HG02571 (cell line): ENCODE measurements around the gene AGAP6.
"Not testable (repeated sequence)": the region's sequence is repeated elsewhere in the genome, so short reads cannot be mapped to it uniquely, and the experiment has no call there.

ENCODE experiments used
- ATAC-seq: cut with Tn5 transposase; IDR thresholded peaks from one replicate; pipeline ENCODE4 v1.9.1; 2021; ENCODE audit warnings: mild to moderate bottlenecking, moderate library complexity; ENCODE audit not compliant: unreplicated experiment

The AGAP6 gene

GRCh38 chr10:50024716-50025383 lies 36.6 kb downstream of the AGAP6 start:
- not testable (repeated sequence) for ATAC-seq

DNA sequence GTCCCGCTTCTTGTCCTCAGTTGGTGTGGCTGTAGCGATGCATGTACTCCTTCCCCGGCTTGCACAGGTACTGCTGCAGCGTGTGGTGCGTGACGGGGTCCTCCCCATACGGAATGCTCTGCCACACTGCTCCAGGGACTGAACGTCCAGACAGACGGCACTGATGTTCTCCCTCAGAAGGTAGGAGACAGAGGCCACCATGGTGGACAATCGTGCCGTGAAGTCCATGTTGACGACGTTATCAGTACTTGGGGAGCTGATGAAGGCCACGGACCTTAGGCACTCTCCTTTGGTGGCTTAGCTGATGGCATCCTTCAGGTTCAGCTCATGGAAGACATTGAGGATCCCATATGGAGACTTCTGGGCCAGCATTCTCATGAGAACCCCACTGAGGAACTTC lies 37.4 kb downstream of the AGAP6 start:
- ATAC-seq = no peak

DNA sequence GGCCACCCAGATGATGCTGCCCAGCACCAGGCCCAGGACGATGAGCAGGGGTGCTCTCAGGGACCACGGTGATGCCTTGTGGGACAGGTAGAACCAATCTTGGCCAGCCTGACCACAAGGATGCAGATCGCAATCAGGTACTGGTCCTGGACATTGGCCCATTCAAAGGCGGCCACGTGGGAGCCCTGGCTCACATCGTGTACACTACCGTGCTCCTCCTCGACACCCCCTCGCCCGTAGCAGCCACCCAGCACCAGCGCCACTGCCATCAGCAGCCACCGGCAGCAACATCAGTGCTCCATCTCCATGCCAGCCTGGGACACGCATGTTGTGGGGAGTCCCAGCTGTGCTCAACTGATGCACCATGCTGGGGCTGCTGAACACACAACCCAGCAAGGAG lies 39.0 kb downstream of the AGAP6 start:
- no peak for ATAC-seq

GRCh38 chr10:50033481-50033880 lies 45.3 kb downstream of the AGAP6 start:
- no peak for ATAC-seq

DNA sequence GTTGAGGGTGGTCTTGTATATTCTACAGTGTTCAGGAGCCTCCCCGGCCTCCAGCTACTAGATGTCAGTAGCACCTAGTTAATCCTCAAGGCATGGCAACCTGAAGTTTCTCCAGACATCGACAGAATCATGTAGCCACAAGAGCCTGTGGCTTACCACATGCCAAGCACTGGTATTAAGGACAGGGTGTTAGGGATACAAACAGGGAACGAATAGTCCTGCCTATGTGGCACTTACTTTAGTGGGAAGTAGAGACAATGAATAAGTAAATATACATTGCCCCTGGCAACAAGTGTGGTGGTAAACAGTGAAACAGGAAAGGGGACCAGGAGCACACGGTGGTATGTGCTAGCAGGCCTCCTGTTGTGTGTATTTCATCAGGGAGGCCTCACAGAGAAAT lies 47.1 kb downstream of the AGAP6 start:
- not testable (repeated sequence) for ATAC-seq

GRCh38 chr10:50044941-50045664 lies 56.9 kb downstream of the AGAP6 start:
- no peak for ATAC-seq

DNA sequence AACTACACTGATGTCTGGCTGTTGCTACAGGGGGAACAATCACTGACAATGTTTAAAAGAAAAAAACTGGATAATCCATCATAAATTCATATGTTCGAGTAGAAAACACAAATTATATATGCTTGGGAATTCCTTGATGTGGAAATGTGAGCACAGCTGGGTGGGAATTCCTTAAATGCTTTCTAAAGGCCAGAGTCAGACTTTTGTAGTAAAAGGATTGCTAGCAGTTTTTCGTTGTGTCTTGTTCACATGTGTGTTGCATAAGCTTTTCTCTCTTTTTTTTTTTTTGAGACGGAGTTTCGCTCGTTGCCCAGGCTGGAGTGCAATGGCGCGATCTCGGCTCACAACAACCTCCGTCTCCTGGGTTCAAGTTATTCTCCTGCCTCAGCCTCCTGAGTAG lies 58.3 kb downstream of the AGAP6 start:
- ATAC-seq = not testable (repeated sequence)

DNA sequence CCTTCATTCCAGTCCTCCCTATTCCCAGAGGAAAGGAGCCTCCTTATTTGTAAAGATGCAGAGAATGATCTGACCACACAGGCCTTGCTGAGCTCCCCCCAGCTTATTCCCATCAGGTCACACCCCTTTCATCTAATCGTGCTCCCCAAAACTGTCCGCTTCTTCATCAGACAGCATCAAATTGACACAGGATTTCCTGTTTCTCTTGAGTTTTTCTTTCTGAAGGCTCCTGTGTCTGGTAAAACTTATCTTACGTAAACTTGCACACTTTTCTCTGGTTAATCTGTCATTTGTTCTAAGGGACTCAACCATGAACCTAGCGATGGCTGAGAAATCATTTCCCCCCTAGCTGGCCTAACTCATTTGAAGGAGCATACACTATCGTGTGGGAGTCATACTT lies 59.4 kb downstream of the AGAP6 start:
- not testable (repeated sequence) for ATAC-seq

DNA sequence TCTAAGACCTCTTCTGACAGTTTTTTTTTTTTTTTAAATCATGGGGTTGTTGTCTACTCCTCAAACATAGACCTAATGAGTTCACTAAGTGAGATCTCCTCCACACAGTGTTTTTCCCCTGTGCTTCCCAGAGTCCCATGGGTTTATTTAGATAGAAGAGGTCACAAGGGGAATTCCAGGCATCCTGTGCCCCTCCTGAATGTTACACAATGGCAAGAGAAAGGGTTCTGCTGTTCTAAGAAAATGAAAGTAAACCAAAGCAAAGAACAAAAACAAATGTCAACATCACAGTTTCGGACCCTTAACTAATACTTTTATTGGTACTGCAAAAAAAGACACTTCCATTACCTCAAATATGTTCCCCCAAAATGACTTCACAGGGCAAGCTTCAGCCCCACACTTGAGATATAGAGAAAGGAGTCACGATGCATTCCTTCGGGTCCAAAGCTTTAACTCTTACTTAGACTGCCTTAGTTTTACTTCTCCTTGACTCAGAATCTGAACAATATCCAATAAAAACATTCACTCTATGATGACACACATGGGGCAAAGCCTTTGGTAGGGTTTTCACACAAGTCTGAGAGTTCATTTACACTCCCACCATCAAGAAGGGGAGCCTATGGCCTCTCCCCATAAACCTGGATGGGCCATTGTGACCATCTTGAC lies 63.9 kb downstream of the AGAP6 start:
- ATAC-seq = not testable (repeated sequence)

- ATAC-seq = not testable (repeated sequence)
Observed at GRCh38 chr10:50052778-50053376, 64.7 kb downstream of the AGAP6 start.

DNA sequence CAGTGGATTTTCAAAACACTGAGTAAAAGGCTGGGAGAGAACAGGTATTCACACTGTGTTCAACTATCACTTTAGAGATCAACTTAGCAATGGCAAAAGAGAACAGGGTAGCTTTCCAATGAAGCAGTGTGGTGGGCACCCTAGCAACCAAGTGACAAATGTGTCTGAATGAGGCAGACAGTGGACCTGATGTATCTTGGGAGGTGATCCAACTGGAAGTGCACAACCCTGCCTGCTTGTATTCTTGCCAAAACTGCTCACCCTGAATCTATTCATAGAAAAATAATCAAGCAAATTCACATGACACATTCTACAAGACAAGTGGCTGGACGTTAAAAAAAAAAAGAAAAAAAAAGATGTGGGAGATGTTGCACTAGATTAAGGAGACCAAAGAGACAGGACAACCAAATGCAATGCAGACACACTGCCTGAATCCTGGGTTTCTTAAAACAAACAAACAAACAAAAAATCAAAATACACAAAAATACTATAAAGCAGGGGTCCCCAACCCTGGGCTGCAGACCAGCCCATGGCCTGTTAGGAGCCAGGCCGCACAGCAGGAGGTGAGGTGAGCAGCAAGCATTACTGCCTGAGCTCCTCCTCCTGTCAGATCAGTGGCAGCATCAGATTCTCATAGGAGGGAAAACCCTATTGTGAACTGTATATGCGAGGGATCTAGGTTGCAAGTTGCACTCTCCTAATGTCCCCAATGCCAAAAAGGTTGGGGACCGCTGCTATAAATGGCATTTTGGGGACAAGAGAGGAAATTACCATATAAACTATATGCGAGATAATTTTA lies 67.5 kb downstream of the AGAP6 start:
- ATAC-seq = not testable (repeated sequence)

GRCh38 chr10:50056654-50057053 lies 68.4 kb downstream of the AGAP6 start:
- not testable (repeated sequence) for ATAC-seq

DNA sequence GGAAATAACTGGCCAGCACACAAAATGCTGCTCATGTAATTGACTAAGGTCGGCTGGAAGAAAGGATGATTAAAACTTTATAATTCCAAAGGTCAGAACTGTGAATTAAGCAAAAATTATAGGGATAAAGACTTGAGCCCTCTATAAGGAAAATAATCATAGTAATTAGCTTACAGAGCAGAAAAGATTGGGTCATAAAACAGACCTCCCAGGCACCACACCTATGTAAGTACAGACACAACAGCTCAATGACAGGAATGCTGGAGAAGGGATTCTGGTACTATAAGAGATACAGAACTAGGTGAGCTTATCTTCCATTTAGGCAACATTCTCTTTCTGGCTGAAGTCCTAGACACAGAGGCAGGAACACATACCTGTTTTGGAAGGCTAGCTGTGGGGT lies 70.5 kb downstream of the AGAP6 start:
- ATAC-seq = not testable (repeated sequence)

GRCh38 chr10:50059946-50060345 lies 71.7 kb downstream of the AGAP6 start:
- ATAC-seq = not testable (repeated sequence)
